HCT116 (cell line): ENCODE results near the gene GJA9. TPM values are rescaled to one million over a fixed set of nuclear protein-coding genes. Genes with fewer than 3 reads are reported as not detected.

ENCODE experiments used
- ATAC-seq: fragments of 200-7000 bp; cut with Tn5 transposase; 2 replicates; pipeline ENCODE4 v1.9.1; 2020; ENCODE audit warnings: mild to moderate bottlenecking, moderate library complexity
- BruUV-seq: library from RNA; stranded (reverse); fragments of 400-500 nt; replicated peaks from 2 replicates; lab custom pipeline; 2021; lab: Mats Ljungman, UMichigan
- CTCF ChIA-PET: fragments of 300-600 bp; sonication (Branson Sonifier 250); formaldehyde crosslinking; loops from one replicate; lab custom pipeline; 2021; ENCODE audit warnings: antibody characterized with exemption; lab: Charles Lee
- POLR2A ChIA-PET: fragments of 300-600, 350-600 bp; sonication (Branson Sonifier 250); formaldehyde crosslinking; loops from one replicate; lab custom pipeline; 2021; ENCODE audit warnings: antibody characterized with exemption; lab: Charles Lee
- RAD21 ChIA-PET, 2 experiments: fragments of 300-600 bp; sonication (Branson Sonifier 250); formaldehyde crosslinking; loops; one replicate each; lab custom pipeline; 2023; ENCODE audit warnings: low total read pairs in 2 of 2; ENCODE audit not compliant: uncharacterized antibody in 2 of 2, unreplicated experiment in 2 of 2, low non-redundant PET in 1 of 2; lab: Charles Lee
- DNase-seq: peaks from one replicate; pipeline ENCODE4 v3.0.0-alpha.2; 2010; ENCODE audit warnings: low read depth, low spot score
- H2AFZ ChIP-seq: fragments of 200-600 bp; shearing (Covaris generic), sonication (generic); 2 replicates; pipeline ENCODE4 v1.6.1; 2017; ENCODE audit warnings: low read depth, mixed run types, mixed read lengths, antibody characterized with exemption, low read length; ENCODE audit not compliant: poor library complexity, severe bottlenecking
- H3K27ac ChIP-seq: 2 replicates; pipeline ENCODE4 v1.5.1; 2012; ENCODE audit warnings: low read depth, low read length
- H3K27me3 ChIP-seq: fragments of 200-600 bp; sonication (generic); 2 replicates; pipeline ENCODE4 v1.6.1; 2016; ENCODE audit warnings: mixed run types, low read length, mixed read lengths; ENCODE audit not compliant: insufficient read depth
- H3K36me3 ChIP-seq, 2 experiments: fragments of 200-500 bp in 1 of 2; fragments of 200-600 bp in 1 of 2; sonication (Bioruptor generic) in 1 of 2; sonication (generic) in 1 of 2; 2 replicates each; pipeline versions ENCODE4 v1.5.1 to v1.6.1; 2014 to 2016; ENCODE audit warnings: low read length in 2 of 2, inconsistent platforms in 1 of 2, mixed read lengths in 1 of 2, mixed run types in 1 of 2; ENCODE audit not compliant: insufficient read depth in 2 of 2, control insufficient read depth in 1 of 2
- H3K4me1 ChIP-seq, 2 experiments: fragments of 200-600 bp in 1 of 2; sonication (generic) in 1 of 2; 2 replicates each; pipeline versions ENCODE4 v1.5.1 to v1.6.1; 2012 to 2017; ENCODE audit warnings: low read length in 2 of 2, inconsistent platforms in 1 of 2, mild to moderate bottlenecking in 1 of 2, mixed read lengths in 1 of 2, mixed run types in 1 of 2, moderate library complexity in 1 of 2; ENCODE audit not compliant: insufficient read depth in 2 of 2, control insufficient read depth in 1 of 2
- H3K4me2 ChIP-seq: fragments of 200-600 bp; sonication (generic); 2 replicates; pipeline ENCODE4 v1.6.1; 2017; ENCODE audit warnings: mixed run types, low read length, mixed read lengths
- H3K4me3 ChIP-seq, 2 experiments: fragments of 200-600 bp in 1 of 2; sonication (generic) in 1 of 2; replicated peaks in 1 of 2; 2 replicates each; pipeline ENCODE4 v1.5.1; 2011 to 2016; ENCODE audit warnings: low read length in 2 of 2, control low read depth in 1 of 2, low read depth in 1 of 2, mild to moderate bottlenecking in 1 of 2, mixed read lengths in 1 of 2, mixed run types in 1 of 2
- H3K79me2 ChIP-seq: fragments of 200-600 bp; sonication (generic); 2 replicates; pipeline ENCODE4 v1.6.1; 2017; ENCODE audit warnings: mild to moderate bottlenecking, mixed run types, low read length, moderate library complexity, mixed read lengths; ENCODE audit not compliant: insufficient read depth
- H3K9ac ChIP-seq: fragments of 200-600 bp; sonication (generic); 2 replicates; pipeline ENCODE4 v1.6.1; 2016; ENCODE audit warnings: low read length, mixed read lengths
- H3K9me2 ChIP-seq: fragments of 200-600 bp; sonication (generic), shearing (Covaris generic); 2 replicates; pipeline ENCODE4 v1.6.1; 2017; ENCODE audit warnings: mixed run types, mild to moderate bottlenecking, moderate library complexity; ENCODE audit not compliant: insufficient read depth
- H3K9me3 ChIP-seq, 2 experiments: fragments of 200-500 bp in 1 of 2; fragments of 200-600 bp in 1 of 2; sonication (Bioruptor generic) in 1 of 2; sonication (generic) in 1 of 2; 2 replicates each; pipeline ENCODE4 v1.6.1; 2014 to 2017; ENCODE audit warnings: low read length in 2 of 2, mixed read lengths in 2 of 2, inconsistent platforms in 1 of 2, low read depth in 1 of 2, mild to moderate bottlenecking in 1 of 2, mixed run types in 1 of 2, moderate library complexity in 1 of 2; ENCODE audit not compliant: control insufficient read depth in 1 of 2, insufficient read depth in 1 of 2
- H4K20me1 ChIP-seq: fragments of 200-600 bp; sonication (generic), shearing (Covaris generic); 2 replicates; pipeline ENCODE4 v1.6.1; 2017; ENCODE audit warnings: mixed run types, mild to moderate bottlenecking, moderate library complexity; ENCODE audit not compliant: insufficient read depth
- CEBPB ChIP-seq: IDR thresholded peaks from 2 replicates; pipeline ENCODE4 v1.6.1; 2012; ENCODE audit warnings: low read depth
- EGR1 ChIP-seq: IDR thresholded peaks from 2 replicates; pipeline ENCODE4 v1.6.1; 2012; ENCODE audit warnings: low read depth
- ELF1 ChIP-seq: IDR thresholded peaks from 2 replicates; pipeline ENCODE4 v1.6.1; 2012; ENCODE audit warnings: low read depth, borderline replicate concordance
- EZH2 ChIP-seq: fragments of 200-600 bp; sonication (generic); IDR thresholded peaks from 2 replicates; pipeline ENCODE4 v1.6.1; 2017; ENCODE audit warnings: antibody characterized with exemption, mixed run types
- FOSL1 ChIP-seq: IDR thresholded peaks from 2 replicates; pipeline ENCODE4 v1.6.1; 2012; ENCODE audit warnings: low read depth
- JUND ChIP-seq: IDR thresholded peaks from 2 replicates; pipeline ENCODE4 v1.6.1; 2012
- POLR2A ChIP-seq: IDR thresholded peaks from 2 replicates; pipeline ENCODE4 v1.7.0; 2011; ENCODE audit warnings: borderline replicate concordance; ENCODE audit not compliant: insufficient read depth, insufficient read length; ENCODE audit errors: extremely low read depth
- POLR2AphosphoS5 ChIP-seq: IDR thresholded peaks from 2 replicates; pipeline ENCODE4 v1.6.1; 2011; ENCODE audit warnings: mild to moderate bottlenecking, low read depth, low read length, moderate library complexity
- RAD21 ChIP-seq: IDR thresholded peaks from 2 replicates; pipeline ENCODE4 v1.6.1; 2012; ENCODE audit warnings: low read depth, mild to moderate bottlenecking
- SRF ChIP-seq: IDR thresholded peaks from 2 replicates; pipeline ENCODE4 v1.6.1; 2012; ENCODE audit warnings: low read depth
- YY1 ChIP-seq: IDR thresholded peaks from 2 replicates; pipeline ENCODE4 v1.6.1; 2011; ENCODE audit warnings: low read length, low read depth, moderate library complexity, mild to moderate bottlenecking; ENCODE audit not compliant: insufficient replicate concordance; ENCODE audit errors: extremely low read depth
- ZNF274 ChIP-seq: fragments of 200-500 bp; sonication (Bioruptor generic); IDR thresholded peaks from 2 replicates; pipeline ENCODE4 v1.6.1; 2014; ENCODE audit warnings: mild to moderate bottlenecking, low read depth, low read length, inconsistent platforms
- intact Hi-C: fragments of 100-400 bp; cut with micrococcal nuclease; formaldehyde crosslinking; loops from 2 replicates; pipeline ENCODE4 v1.10.0; 2022
- total RNA-seq: library from RNA; stranded (reverse); gene quantifications from one replicate; pipeline ENCODE4 v1.2.1, GENCODE V29; 2021; ENCODE audit not compliant: unreplicated experiment
- TF ChIP-seq, protein P1 (sequence below): IDR thresholded peaks from 2 replicates; pipeline ENCODE4 v1.6.1; 2012; ENCODE audit warnings: low read depth
- TF ChIP-seq, protein P2 (sequence below): IDR thresholded peaks from 2 replicates; pipeline ENCODE4 v1.6.1; 2011; ENCODE audit warnings: mild to moderate bottlenecking, low read length, moderate library complexity; ENCODE audit not compliant: insufficient replicate concordance; ENCODE audit errors: extremely low read depth
- TF ChIP-seq, protein P3 (sequence below): IDR thresholded peaks from 2 replicates; pipeline ENCODE4 v1.6.1; 2012
- TF ChIP-seq, protein P4 (sequence below), 3 experiments: fragments of 200-600 bp in 1 of 3; sonication (generic) in 1 of 3; IDR thresholded peaks in 2 of 3; conservative IDR thresholded peaks in 1 of 3; 2 replicates each; pipeline ENCODE4 v1.5.1; 2012 to 2017; ENCODE audit warnings: low read depth in 2 of 3, low read length in 2 of 3, antibody characterized with exemption in 1 of 3, borderline replicate concordance in 1 of 3, control low read depth in 1 of 3, mild to moderate bottlenecking in 1 of 3, mixed read lengths in 1 of 3, mixed run types in 1 of 3, moderate library complexity in 1 of 3; ENCODE audit not compliant: insufficient read depth in 1 of 3

Gene GJA9
- total RNA-seq, 1 experiment from 2014 or later = not detected

DNA sequence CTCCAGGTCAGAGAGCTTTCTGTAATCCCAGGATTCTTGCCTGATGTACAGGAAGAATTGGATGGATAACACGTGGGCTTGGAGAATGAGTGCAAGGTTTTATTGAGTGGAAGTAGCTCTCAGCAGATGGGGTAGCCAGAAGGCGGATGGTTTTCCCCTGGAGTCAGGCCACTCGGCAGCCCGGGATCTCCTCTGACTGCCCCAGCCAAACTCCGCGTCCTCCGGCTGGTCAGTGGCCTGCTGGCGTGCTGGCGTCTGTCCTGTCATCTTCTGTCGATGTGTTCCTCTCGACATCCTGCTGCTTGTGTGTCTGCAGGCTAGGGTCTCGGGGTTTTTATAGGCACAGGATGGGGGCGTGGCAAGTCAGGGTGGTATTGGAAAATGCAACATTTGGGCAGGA, 27.4 kb upstream of the GJA9 start:
- intact Hi-C loops = no loop called here
- Histone ChIP-seq H4K20me1 (no peaks in the 10 kb centered on the region), H3K9ac (no peak overlapping the region), H3K27ac (no peak overlapping the region), H3K4me2 (no peak overlapping the region), H3K4me3 (no peak overlapping the region), H2AFZ (no peak overlapping the region), H3K4me1 (no peaks in the 10 kb centered on the region), H3K79me2 (no peaks in the 10 kb centered on the region), H3K27me3 (no peaks in the 10 kb centered on the region), H3K36me3 (no peaks in the 10 kb centered on the region), H3K9me3 (no peaks in the 10 kb centered on the region), H3K9me2 (no peaks in the 10 kb centered on the region)
- ChIA-PET POLR2A (no interaction called here), RAD21 (no interaction called here), CTCF (no interaction called here)
- TF ChIP-seq, protein P1, sequence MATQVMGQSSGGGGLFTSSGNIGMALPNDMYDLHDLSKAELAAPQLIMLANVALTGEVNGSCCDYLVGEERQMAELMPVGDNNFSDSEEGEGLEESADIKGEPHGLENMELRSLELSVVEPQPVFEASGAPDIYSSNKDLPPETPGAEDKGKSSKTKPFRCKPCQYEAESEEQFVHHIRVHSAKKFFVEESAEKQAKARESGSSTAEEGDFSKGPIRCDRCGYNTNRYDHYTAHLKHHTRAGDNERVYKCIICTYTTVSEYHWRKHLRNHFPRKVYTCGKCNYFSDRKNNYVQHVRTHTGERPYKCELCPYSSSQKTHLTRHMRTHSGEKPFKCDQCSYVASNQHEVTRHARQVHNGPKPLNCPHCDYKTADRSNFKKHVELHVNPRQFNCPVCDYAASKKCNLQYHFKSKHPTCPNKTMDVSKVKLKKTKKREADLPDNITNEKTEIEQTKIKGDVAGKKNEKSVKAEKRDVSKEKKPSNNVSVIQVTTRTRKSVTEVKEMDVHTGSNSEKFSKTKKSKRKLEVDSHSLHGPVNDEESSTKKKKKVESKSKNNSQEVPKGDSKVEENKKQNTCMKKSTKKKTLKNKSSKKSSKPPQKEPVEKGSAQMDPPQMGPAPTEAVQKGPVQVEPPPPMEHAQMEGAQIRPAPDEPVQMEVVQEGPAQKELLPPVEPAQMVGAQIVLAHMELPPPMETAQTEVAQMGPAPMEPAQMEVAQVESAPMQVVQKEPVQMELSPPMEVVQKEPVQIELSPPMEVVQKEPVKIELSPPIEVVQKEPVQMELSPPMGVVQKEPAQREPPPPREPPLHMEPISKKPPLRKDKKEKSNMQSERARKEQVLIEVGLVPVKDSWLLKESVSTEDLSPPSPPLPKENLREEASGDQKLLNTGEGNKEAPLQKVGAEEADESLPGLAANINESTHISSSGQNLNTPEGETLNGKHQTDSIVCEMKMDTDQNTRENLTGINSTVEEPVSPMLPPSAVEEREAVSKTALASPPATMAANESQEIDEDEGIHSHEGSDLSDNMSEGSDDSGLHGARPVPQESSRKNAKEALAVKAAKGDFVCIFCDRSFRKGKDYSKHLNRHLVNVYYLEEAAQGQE = no peak
- TF ChIP-seq EGR1 (no peak), SRF (no peak), POLR2A (no peak), EZH2 (no peak), YY1 (no peak), ZNF274 (no peak), FOSL1 (no peak), ELF1 (no peak), JUND (no peak), POLR2AphosphoS5 (no peak), RAD21 (no peak), CEBPB (no peak)
- TF ChIP-seq, protein P2, sequence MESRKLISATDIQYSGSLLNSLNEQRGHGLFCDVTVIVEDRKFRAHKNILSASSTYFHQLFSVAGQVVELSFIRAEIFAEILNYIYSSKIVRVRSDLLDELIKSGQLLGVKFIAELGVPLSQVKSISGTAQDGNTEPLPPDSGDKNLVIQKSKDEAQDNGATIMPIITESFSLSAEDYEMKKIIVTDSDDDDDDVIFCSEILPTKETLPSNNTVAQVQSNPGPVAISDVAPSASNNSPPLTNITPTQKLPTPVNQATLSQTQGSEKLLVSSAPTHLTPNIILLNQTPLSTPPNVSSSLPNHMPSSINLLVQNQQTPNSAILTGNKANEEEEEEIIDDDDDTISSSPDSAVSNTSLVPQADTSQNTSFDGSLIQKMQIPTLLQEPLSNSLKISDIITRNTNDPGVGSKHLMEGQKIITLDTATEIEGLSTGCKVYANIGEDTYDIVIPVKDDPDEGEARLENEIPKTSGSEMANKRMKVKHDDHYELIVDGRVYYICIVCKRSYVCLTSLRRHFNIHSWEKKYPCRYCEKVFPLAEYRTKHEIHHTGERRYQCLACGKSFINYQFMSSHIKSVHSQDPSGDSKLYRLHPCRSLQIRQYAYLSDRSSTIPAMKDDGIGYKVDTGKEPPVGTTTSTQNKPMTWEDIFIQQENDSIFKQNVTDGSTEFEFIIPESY = no peak
- TF ChIP-seq, protein P3, sequence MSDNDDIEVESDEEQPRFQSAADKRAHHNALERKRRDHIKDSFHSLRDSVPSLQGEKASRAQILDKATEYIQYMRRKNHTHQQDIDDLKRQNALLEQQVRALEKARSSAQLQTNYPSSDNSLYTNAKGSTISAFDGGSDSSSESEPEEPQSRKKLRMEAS = no peak
- TF ChIP-seq, protein P4, sequence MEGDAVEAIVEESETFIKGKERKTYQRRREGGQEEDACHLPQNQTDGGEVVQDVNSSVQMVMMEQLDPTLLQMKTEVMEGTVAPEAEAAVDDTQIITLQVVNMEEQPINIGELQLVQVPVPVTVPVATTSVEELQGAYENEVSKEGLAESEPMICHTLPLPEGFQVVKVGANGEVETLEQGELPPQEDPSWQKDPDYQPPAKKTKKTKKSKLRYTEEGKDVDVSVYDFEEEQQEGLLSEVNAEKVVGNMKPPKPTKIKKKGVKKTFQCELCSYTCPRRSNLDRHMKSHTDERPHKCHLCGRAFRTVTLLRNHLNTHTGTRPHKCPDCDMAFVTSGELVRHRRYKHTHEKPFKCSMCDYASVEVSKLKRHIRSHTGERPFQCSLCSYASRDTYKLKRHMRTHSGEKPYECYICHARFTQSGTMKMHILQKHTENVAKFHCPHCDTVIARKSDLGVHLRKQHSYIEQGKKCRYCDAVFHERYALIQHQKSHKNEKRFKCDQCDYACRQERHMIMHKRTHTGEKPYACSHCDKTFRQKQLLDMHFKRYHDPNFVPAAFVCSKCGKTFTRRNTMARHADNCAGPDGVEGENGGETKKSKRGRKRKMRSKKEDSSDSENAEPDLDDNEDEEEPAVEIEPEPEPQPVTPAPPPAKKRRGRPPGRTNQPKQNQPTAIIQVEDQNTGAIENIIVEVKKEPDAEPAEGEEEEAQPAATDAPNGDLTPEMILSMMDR (IDR thresholded peaks at IDR 0.05 in 2 of 3, conservative IDR thresholded peaks at IDR 0.05 in 1 of 3; ENCODE audit: borderline replicate concordance in 1 of 3, insufficient read depth in 1 of 3, low read depth in 2 of 3, low read length in 2 of 3) = no peak
- BruUV-seq = no TSS peak
- ATAC-seq (no peak), DNase-seq (no peak)
